Astrocyte (in vitro differentiated cells and primary cell): ENCODE data around the gene CARD11.

Experiments used
- EZH2 ChIP-seq: IDR thresholded peaks from 2 replicates; pipeline ENCODE4 v1.6.1; 2012; ENCODE audit warnings: mild to moderate bottlenecking, low read length, inconsistent platforms; ENCODE audit not compliant: insufficient read depth
- TF ChIP-seq, protein P1 (sequence below): IDR thresholded peaks from 2 replicates; pipeline ENCODE4 v1.5.1; 2011; ENCODE audit warnings: low read depth, mild to moderate bottlenecking, inconsistent platforms, low read length, moderate library complexity; ENCODE audit not compliant: insufficient read depth

DNA sequence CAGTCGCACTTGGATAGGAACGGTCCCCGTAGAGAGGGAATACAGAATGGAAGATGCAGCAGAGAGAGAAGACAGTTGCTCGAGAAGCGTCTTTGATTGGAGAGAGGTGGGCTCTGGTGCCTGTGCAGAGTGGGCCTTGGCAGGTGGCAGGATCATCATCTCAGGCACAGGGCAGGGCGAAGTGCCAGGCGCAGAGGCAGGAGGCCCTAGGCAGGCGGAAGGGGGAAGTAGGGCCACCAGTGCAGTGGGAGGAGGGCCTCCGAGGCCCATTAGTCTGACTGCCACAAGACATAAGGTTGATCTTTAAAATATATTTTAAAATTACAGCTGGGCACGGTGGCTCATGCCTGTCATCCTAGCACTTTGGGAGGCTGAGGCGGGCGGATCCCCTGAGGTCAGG, 10.1 kb downstream of the CARD11 start:
- TF ChIP-seq EZH2 = no peak
- TF ChIP-seq, protein P1, sequence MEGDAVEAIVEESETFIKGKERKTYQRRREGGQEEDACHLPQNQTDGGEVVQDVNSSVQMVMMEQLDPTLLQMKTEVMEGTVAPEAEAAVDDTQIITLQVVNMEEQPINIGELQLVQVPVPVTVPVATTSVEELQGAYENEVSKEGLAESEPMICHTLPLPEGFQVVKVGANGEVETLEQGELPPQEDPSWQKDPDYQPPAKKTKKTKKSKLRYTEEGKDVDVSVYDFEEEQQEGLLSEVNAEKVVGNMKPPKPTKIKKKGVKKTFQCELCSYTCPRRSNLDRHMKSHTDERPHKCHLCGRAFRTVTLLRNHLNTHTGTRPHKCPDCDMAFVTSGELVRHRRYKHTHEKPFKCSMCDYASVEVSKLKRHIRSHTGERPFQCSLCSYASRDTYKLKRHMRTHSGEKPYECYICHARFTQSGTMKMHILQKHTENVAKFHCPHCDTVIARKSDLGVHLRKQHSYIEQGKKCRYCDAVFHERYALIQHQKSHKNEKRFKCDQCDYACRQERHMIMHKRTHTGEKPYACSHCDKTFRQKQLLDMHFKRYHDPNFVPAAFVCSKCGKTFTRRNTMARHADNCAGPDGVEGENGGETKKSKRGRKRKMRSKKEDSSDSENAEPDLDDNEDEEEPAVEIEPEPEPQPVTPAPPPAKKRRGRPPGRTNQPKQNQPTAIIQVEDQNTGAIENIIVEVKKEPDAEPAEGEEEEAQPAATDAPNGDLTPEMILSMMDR = no peak
